ENCODE measurements around the gene LGALS9. TPM values are rescaled to one million over a fixed set of nuclear protein-coding genes. Genes with fewer than 3 reads are reported as not detected.
"Not testable (repeated sequence)": the region's sequence is repeated elsewhere in the genome, so short reads cannot be mapped to it uniquely, and the experiment has no call there.

The LGALS9 gene
- total and polyA plus RNA-seq, 2 experiments from 2014 or later: 3.1 to 14.1 TPM

DNA sequence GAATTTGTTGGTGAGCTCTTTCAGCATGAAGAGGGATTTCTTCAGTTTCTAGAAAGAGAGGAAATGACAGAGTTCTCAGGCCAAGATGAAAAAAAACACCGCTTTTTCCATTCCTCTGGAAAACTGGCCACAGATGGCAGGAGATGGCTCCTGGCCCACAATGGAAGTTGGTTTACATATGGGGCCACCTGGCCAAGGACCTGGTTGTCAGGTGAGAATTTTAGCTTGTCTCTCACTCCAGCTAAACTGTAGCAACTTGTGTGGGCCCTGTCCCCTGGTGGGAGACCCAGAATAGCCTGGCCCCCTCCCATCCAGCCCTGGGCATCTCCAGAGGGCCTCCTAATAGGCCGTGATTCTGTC lies 33.6 kb downstream of the LGALS9 start:
- Histone ChIP-seq H3K36me3 (replicated peaks; ENCODE audit: insufficient read depth, low read depth) (no peaks in the 10 kb centered on the region), H2AFZ (no peak overlapping the region), H3K27me3 (no peaks in the 10 kb centered on the region), H3K9me3 (ENCODE audit: low read depth) (no peaks in the 10 kb centered on the region), H3K9me2 (replicated peaks; ENCODE audit: insufficient read depth) (no peaks in the 10 kb centered on the region), H3K27ac (no peak overlapping the region), H3K4me2 (no peak overlapping the region), H3K79me2 (no peaks in the 10 kb centered on the region), H4K20me1 (ENCODE audit: insufficient read depth, poor library complexity, severe bottlenecking) (no peaks in the 10 kb centered on the region), H3K4me1 (ENCODE audit: insufficient read depth) (no peaks in the 10 kb centered on the region), H3K4me3 (no peak overlapping the region)
- TF ChIP-seq, protein P1, sequence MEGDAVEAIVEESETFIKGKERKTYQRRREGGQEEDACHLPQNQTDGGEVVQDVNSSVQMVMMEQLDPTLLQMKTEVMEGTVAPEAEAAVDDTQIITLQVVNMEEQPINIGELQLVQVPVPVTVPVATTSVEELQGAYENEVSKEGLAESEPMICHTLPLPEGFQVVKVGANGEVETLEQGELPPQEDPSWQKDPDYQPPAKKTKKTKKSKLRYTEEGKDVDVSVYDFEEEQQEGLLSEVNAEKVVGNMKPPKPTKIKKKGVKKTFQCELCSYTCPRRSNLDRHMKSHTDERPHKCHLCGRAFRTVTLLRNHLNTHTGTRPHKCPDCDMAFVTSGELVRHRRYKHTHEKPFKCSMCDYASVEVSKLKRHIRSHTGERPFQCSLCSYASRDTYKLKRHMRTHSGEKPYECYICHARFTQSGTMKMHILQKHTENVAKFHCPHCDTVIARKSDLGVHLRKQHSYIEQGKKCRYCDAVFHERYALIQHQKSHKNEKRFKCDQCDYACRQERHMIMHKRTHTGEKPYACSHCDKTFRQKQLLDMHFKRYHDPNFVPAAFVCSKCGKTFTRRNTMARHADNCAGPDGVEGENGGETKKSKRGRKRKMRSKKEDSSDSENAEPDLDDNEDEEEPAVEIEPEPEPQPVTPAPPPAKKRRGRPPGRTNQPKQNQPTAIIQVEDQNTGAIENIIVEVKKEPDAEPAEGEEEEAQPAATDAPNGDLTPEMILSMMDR (IDR thresholded peaks at IDR 0.05; ENCODE audit: poor library complexity): no peak
- no peak for TF ChIP-seq EZH2phosphoT487 (IDR thresholded peaks at IDR 0.05; ENCODE audit: low read depth, severe bottlenecking, unreplicated experiment)
- no peak for TF ChIP-seq EZH2 (IDR thresholded peaks at IDR 0.05; ENCODE audit: borderline replicate concordance)
- WGBS (ENCODE audit: low lambda C conversion rate, missing lambda C conversion rate): 83% methylated on average over 2 of the region's 2 CpGs
- no peak for DNase-seq (ENCODE audit: low spot score)

DNA sequence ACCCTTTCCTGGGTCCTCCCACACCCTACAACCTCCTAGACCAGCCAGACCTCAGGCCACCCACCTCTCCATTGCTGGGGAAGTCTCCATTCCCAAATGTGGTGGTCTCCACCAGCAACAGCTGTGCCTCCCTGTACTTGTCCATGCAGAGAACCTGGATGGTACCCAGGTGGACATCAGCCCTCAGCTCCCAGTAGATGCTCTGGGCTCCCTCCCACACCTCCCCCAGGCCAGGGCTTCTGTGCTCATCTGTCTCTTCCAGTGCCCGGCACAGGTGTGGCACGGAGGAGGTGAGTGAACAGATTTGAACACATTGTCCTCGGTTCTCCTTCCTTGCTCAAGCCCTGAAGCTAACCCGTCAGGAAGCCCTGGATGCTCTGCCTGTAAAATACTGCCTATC lies 34.6 kb downstream of the LGALS9 start:
- no peaks in the 10 kb centered on the region for H3K27me3 ChIP-seq
- H4K20me1 ChIP-seq (ENCODE audit: insufficient read depth, poor library complexity, severe bottlenecking): no peaks in the 10 kb centered on the region
- no peak overlapping the region for H3K4me2 ChIP-seq
- no peaks in the 10 kb centered on the region for H3K9me2 ChIP-seq (replicated peaks; ENCODE audit: insufficient read depth)
- DNase-seq (ENCODE audit: low spot score): no peak
- TF ChIP-seq EZH2 (IDR thresholded peaks at IDR 0.05; ENCODE audit: borderline replicate concordance): no peak
- TF ChIP-seq, protein P1 (IDR thresholded peaks at IDR 0.05; ENCODE audit: poor library complexity): no peak
- no peak for TF ChIP-seq EZH2phosphoT487 (IDR thresholded peaks at IDR 0.05; ENCODE audit: low read depth, severe bottlenecking, unreplicated experiment)
- H3K27ac ChIP-seq: no peak overlapping the region
- H3K79me2 ChIP-seq: no peaks in the 10 kb centered on the region
- no peaks in the 10 kb centered on the region for H3K36me3 ChIP-seq (replicated peaks; ENCODE audit: insufficient read depth, low read depth)
- H3K4me1 ChIP-seq (ENCODE audit: insufficient read depth): no peaks in the 10 kb centered on the region
- no peak overlapping the region for H3K4me3 ChIP-seq
- 93% methylated on average over 4 of the region's 4 CpGs for WGBS (ENCODE audit: low lambda C conversion rate, missing lambda C conversion rate)
- H2AFZ ChIP-seq: no peak overlapping the region
- no peaks in the 10 kb centered on the region for H3K9me3 ChIP-seq (ENCODE audit: low read depth)

DNA sequence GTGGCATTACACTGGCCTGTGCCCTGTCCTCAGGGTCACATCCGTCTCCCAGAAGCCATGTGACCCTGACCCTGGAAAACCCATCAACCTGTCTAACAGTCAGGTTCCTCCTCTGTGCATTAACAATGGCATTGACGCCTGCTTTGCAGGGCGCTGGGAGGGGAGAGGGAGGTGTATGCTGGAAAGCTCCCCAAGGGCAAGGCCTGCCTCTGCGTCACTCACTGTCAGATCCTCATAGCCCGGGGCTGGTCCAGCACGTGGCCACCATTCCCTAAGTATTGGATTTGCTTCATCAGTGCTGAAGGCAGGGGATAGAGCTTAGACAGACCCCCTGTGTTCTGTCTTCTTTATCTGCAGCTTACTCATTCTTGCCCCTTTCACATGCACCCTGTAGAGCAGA lies 35.3 kb downstream of the LGALS9 start:
- H3K4me3 ChIP-seq; H3K36me3 ChIP-seq (replicated peaks; ENCODE audit: insufficient read depth, low read depth); H3K9me2 ChIP-seq (replicated peaks; ENCODE audit: insufficient read depth); H2AFZ ChIP-seq; H4K20me1 ChIP-seq (ENCODE audit: insufficient read depth, poor library complexity, severe bottlenecking); H3K27me3 ChIP-seq; DNase-seq (ENCODE audit: low spot score); H3K4me2 ChIP-seq; H3K79me2 ChIP-seq; H3K4me1 ChIP-seq (ENCODE audit: insufficient read depth); H3K9me3 ChIP-seq (ENCODE audit: low read depth); H3K27ac ChIP-seq: not testable (repeated sequence)
- 77% methylated on average over 6 of the region's 6 CpGs for WGBS (ENCODE audit: low lambda C conversion rate, missing lambda C conversion rate)

DNA sequence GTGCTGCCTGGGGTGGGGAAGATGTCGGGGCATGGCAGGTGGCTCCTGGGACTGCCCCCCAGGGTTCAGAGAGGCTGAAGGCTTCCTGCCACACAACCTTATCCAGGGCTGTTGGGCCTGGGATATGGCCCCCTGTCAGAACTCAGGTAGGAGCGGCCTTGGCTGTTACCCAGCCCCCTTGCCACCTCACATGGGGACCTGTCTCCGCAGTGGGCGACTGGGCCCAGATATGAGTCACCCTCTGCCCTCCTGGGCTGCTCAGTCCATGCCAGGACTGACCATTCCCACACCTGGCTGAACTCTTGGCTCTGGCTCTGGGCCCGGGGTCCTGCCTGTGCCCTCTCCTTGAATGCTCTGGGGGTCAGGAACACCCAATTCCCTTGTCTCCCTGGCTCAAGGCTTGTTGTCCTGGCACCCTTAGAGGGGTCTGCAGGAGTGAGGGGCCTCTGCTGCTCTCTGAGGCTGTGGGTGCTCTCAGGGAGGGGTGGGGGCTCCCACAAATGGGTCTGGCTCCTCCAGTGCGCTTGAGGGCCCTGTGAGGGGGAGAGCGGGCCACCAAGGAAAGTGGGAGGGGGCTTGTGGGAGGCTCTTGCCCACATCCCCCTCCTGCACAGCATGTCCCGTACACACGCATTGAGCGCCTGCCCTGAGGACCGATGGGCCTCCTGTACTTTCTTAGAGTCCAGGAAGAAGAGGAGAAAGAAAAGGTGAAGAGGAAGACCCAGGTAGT lies 36.0 kb downstream of the LGALS9 start:
- Histone ChIP-seq H3K79me2 (no peaks in the 10 kb centered on the region), H3K9me3 (ENCODE audit: low read depth) (no peaks in the 10 kb centered on the region), H3K27ac (no peak overlapping the region), H3K27me3 (no peaks in the 10 kb centered on the region), H2AFZ (no peak overlapping the region), H3K9me2 (replicated peaks; ENCODE audit: insufficient read depth) (no peaks in the 10 kb centered on the region), H3K4me3 (no peak overlapping the region), H3K4me2 (no peak overlapping the region), H4K20me1 (ENCODE audit: insufficient read depth, poor library complexity, severe bottlenecking) (no peaks in the 10 kb centered on the region), H3K4me1 (ENCODE audit: insufficient read depth) (no peaks in the 10 kb centered on the region), H3K36me3 (replicated peaks; ENCODE audit: insufficient read depth, low read depth) (no peaks in the 10 kb centered on the region)
- no peak for DNase-seq (ENCODE audit: low spot score)
- TF ChIP-seq EZH2phosphoT487 (IDR thresholded peaks at IDR 0.05; ENCODE audit: low read depth, severe bottlenecking, unreplicated experiment): no peak
- no peak for TF ChIP-seq EZH2 (IDR thresholded peaks at IDR 0.05; ENCODE audit: borderline replicate concordance)
- TF ChIP-seq, protein P1 (IDR thresholded peaks at IDR 0.05; ENCODE audit: poor library complexity): no peak
- 95% methylated on average over 11 of the region's 11 CpGs for WGBS (ENCODE audit: low lambda C conversion rate, missing lambda C conversion rate)
